Urinary bladder (tissue), 4 donors: ENCODE measurements around the gene ATF5. TPM values are rescaled to one million over a fixed set of nuclear protein-coding genes. Genes with fewer than 3 reads are reported as not detected.

Experiments
- DNase-seq: peaks from one replicate; pipeline ENCODE4 v3.0.0-alpha.2; 2015; ENCODE audit errors: extremely low spot score
- H3K27ac ChIP-seq: one replicate; pipeline ENCODE4 v1.5.1; 2013; ENCODE audit warnings: low read depth, mild to moderate bottlenecking, moderate library complexity
- H3K36me3 ChIP-seq: one replicate; pipeline ENCODE4 v1.6.1; 2013; ENCODE audit warnings: mild to moderate bottlenecking, moderate library complexity; ENCODE audit not compliant: insufficient read depth
- H3K4me1 ChIP-seq: one replicate; pipeline ENCODE4 v1.6.1; 2013; ENCODE audit warnings: mild to moderate bottlenecking, moderate library complexity; ENCODE audit not compliant: insufficient read depth
- H3K4me3 ChIP-seq: one replicate; pipeline ENCODE4 v1.5.1; 2013; ENCODE audit warnings: low read depth, low read length
- WGBS: extraction: QIAGEN DNeasy Blood & Tissue Kit; methylation state at CpG from one replicate; pipeline ENCODE4 v1.1.7; 2013; 5-methylcytosine and 5-hydroxymethylcytosine counted together
- polyA plus RNA-seq: library from polyadenylated mRNA; stranded (reverse); fragments of 200-250 nt; gene quantifications from one replicate; pipeline ENCODE4 v1.2.3, GENCODE V29; 2013
- total RNA-seq: library from RNA; depleted of rRNA; stranded (reverse); fragments of >200 nt; gene quantifications from one replicate; pipeline ENCODE4 v1.2.3, GENCODE V29; 2014
- donor health status: healthy with polysubstance abuse.
- donor health status: healthy.

Gene ATF5
- total and polyA plus RNA-seq, 2 donors = 2.4 to 35.4 TPM

DNA sequence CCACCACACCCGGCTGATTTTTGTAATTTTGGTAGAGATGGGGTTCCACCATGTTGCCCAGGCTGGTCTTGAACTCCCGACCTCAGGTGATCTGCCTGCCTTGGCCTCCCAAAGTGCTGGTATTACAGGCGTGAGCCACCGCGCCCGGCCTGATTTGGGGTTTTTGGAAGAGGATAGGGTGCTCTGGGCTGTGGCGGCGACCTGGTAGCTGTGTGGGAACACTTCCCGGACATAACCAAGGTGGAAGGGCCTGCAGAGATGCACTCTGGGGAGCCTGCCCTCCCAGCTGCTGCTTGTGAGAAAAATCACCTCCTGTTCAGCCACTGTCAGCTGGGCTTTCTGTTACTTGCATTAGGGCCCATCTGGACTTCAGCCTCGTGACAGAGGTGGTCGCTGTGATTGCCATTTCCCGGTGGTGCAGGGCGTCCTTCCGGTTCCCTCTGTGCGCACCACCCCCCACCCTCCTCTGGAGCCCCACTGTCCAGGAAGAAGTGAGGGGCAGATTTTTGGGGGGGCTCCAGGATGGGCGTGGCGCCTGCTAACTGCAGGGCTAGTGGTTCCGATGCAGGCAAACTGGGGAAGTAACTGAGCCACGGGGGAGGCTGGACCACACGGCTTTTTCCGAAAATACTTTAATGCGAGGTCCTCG, 39.8 kb upstream of the ATF5 start:
- Histone ChIP-seq H3K36me3 (peaks cover 4% of the 10 kb centered on the region), H3K4me1 (no peaks in the 10 kb centered on the region), H3K27ac (no peak overlapping the region), H3K4me3 (no peak overlapping the region)
- whole genome bisulfite sequencing = 92% methylated on average over 23 of the region's 23 CpGs
- no peak for DNase-seq

DNA sequence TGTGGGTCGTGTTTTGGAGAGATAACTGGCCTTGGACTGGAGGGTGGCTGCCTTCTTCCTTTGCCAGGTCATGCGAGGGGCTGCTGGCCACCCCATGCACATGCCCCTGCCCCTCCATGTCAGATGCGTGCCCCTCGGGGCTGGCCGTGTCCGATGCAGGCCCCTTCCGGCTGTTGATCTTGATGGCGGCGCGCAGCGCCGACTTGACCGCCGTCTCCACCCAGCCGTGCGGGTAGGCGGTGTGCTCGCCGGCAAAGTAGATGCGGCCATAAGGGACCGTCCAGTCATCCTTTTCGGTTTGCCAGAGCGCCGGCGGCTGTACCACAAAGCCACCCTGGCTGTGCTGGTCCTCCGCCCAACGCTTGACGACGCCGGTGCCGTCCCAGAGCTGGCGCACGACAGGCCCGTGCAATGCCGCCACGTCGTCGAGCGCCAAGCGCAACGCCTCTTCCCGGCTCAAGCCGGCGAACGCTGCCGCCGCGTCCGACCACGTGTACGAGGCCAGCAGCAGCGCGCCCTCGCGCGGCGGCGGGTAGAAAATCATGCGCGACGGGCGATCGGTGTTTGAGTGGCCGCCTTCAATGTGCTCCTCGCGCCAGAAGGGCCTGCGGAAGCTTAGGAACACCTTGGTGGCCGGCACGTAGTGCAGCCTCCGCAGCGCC, 39.2 kb upstream of the ATF5 start:
- Histone ChIP-seq H3K4me1 (no peaks in the 10 kb centered on the region), H3K27ac (no peak overlapping the region), H3K4me3 (peak overlapping the region; percentile 11), H3K36me3 (peaks cover 2% of the 10 kb centered on the region)
- 19% methylated on average over 71 of the region's 71 CpGs for WGBS
- DNase-seq = no peak

DNA sequence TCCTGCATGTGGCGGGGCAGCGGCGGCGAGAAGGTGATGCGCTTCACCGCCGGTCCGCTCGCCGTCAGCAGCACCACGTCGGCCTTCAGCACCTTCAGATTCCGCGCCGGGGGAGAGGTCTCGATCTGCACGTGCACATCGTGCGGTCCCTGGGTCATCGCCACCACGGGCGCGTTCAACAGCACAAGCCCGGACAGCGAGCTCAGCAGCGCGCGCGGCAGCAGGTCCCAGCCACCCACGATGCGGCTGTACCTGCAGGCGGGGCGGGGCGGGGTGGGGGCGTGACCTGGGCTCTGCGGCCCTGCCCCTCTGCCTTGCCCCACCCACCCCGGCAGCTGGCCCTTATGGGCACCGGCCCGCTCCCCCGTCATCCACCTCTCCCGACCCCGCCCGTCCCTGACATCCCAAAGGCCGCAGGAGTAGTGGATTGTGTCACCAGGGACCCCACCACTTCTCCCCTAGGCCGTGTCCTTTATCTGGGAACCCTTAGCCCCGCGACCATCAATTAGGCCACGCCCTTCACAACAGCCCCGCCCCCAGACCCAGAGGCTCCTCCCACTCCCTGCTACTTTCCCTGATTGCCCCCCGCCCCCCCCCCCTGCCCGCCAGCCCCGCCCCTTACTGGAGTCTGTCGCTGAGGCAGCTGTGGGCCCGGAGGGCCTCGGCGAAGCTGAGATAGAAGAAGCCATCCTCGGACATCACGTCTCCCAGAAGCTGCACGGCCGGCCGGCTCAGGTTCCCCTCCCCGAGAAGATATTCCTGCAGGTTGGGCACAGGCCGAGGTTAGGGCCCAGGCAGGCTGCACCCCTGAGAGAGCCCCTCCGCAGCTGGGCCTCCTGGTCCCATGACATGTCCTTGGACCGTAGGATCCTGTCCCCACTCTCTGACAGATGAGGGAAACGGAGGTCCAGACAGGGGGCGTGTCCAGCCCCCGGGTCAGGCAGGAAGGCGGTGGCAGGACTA, 38.4 kb upstream of the ATF5 start:
- peak overlapping the region; percentile 11 for H3K4me3 ChIP-seq
- no peak overlapping the region for H3K27ac ChIP-seq
- H3K4me1 ChIP-seq = no peaks in the 10 kb centered on the region
- no peaks in the 10 kb centered on the region for H3K36me3 ChIP-seq
- DNase-seq = no peak
- WGBS = 10% methylated on average over 69 of the region's 69 CpGs

DNA sequence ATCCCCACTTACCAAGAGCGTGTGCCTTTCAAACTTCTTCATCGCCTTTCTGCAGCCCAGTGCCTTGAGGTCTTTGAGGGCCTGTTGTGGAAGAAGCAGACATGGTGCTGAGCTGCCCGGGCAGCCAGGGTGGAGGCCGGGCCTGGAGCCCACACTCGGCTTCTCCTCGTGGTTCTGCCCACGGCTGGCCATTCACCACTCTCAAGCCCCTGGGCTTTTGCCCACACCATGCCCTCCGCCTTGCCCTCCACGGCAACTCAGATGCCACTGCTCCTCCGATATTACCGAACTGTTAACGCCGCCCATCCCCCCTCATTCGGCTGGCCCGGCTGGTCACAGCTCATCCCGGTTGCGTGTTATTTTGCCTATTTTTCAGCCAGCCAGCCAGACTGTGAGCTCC, 37.6 kb upstream of the ATF5 start:
- Histone ChIP-seq H3K27ac (no peak overlapping the region), H3K4me3 (no peak overlapping the region), H3K4me1 (no peaks in the 10 kb centered on the region), H3K36me3 (no peaks in the 10 kb centered on the region)
- no peak for DNase-seq
- whole genome bisulfite sequencing = 84% methylated on average over 17 of the region's 17 CpGs

DNA sequence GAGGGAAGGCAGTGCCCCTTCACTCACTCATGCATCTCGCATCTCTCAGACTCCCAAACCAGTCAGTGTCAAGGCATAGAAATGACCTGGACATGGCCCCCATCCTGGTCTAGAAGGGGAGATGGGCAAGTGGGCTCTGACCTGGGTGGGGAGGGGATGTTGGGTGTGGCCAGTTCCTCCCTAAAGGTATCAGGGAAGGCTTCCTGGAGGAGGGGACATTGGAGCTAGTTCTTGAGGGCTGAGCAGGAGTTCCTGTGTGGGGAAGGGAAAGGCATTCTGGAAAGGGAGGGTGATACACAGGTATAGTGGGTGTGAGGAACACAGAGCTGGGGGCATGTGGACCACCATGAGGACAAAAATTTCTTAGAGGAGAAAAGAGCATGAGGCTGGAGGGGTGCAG, 36.3 kb upstream of the ATF5 start:
- Histone ChIP-seq H3K4me1 (no peaks in the 10 kb centered on the region), H3K27ac (no peak overlapping the region), H3K4me3 (no peak overlapping the region), H3K36me3 (no peaks in the 10 kb centered on the region)
- no peak for DNase-seq
- 95% methylated on average over 1 of the region's 1 CpG for WGBS

DNA sequence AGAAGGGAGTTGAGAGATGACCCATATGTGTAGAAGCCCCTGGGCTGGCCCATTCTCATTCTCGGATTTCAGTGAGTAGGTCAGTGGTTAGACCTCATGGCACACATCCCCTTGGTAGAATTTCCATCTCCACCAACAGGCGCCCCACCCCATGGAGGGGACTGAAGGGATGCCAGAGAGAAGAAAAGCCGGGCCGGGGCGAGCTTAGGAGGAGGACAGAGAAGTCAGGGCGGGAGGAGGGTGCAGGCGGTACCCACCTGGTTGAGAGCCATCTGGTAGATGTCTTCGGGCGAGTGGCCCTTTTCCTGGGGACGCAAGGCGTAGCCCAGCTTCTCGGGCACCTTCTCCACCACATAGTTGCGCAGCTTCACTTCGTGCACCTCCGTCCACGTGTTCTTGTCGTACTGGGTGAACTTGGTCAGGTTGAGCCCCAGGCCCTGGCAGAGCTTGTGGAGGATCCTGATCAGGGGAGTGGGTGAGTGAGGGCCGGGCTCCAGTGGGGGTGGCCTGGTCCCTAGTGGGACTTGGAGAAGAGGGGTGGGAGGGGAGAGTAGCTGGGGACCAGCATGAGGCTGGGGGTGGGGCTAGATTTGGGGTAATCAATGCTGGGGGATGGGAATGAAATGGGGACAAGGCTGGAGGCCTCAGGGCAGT, 34.9 kb upstream of the ATF5 start:
- DNase-seq = no peak
- Histone ChIP-seq H3K4me3 (no peak overlapping the region), H3K36me3 (no peaks in the 10 kb centered on the region), H3K27ac (no peak overlapping the region), H3K4me1 (no peaks in the 10 kb centered on the region)
- 91% methylated on average over 18 of the region's 18 CpGs for WGBS

DNA sequence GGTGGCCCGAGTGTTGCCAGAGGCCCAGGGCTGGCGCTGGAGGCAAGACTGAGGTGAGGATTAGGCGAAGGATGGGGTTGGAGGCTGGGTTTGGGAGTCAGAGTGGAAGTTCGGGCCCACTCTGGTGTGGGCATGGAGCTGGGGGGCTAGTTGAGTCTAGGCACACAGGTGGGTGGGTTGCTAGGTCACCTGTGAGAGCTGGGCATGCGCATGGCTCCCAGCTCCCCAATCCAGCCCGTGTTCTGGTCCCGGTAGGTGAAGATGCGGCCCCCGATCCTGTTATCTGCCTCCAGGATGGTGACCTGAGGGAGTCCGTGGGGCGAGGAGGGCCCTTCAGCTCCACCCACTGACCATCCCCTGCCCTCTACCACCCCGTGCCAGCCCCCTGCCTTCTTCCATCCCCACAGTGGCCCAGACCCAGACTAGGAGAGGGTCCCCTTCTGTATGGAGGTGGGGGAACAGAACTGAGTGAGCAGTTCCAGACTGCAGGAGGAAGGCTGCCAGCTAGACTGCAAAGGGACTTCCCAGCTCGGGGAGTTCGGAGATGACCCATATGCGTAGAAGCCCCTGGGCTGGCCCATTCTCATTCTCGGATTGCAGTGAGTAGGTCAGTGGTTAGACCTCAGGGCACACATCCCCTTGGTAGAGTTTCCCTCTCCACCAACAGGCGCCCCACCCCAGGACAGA, 34.0 kb upstream of the ATF5 start:
- DNase-seq = no peak
- Histone ChIP-seq H3K36me3 (no peaks in the 10 kb centered on the region), H3K4me1 (no peaks in the 10 kb centered on the region), H3K27ac (no peak overlapping the region), H3K4me3 (no peak overlapping the region)
- 81% methylated on average over 17 of the region's 17 CpGs for WGBS

DNA sequence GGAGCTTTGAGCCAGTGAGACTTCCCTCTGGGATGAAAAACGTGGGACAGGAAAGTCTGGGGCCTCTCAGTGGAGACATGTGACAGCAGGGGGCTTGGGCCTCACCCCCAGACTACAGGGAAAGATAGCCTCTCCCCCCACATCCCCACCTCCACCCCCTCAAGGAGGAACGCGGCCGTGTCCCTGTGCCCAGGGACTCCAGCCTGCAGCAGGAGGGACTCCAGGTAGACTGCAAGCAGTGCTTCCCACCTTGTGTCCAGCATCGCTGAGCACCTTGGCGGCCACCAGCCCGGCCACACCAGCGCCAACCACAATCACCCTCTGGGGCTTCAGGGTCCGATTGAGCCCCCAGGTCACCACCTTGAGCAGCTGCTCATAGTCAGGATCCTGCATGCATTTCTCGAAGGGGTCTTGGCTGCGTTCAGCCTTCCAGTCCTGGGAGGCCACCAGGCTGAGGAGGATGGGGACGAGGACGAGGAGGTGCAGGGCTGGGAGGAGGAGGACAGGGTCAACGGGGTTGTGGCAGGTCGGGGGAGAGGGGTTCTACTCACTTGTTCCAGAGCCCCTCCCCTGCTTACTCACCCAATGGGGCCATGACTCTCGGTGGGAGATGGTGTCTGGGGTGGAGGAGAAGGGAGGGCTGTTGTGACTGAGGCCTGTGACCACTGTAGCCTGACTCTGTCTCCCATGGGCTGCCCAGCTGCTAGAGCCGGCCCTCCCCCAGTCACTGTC, 33.3 kb upstream of the ATF5 start:
- no peak for DNase-seq
- Histone ChIP-seq H3K4me1 (no peaks in the 10 kb centered on the region), H3K27ac (no peak overlapping the region), H3K4me3 (no peak overlapping the region), H3K36me3 (no peaks in the 10 kb centered on the region)
- 66% methylated on average over 17 of the region's 17 CpGs for WGBS

DNA sequence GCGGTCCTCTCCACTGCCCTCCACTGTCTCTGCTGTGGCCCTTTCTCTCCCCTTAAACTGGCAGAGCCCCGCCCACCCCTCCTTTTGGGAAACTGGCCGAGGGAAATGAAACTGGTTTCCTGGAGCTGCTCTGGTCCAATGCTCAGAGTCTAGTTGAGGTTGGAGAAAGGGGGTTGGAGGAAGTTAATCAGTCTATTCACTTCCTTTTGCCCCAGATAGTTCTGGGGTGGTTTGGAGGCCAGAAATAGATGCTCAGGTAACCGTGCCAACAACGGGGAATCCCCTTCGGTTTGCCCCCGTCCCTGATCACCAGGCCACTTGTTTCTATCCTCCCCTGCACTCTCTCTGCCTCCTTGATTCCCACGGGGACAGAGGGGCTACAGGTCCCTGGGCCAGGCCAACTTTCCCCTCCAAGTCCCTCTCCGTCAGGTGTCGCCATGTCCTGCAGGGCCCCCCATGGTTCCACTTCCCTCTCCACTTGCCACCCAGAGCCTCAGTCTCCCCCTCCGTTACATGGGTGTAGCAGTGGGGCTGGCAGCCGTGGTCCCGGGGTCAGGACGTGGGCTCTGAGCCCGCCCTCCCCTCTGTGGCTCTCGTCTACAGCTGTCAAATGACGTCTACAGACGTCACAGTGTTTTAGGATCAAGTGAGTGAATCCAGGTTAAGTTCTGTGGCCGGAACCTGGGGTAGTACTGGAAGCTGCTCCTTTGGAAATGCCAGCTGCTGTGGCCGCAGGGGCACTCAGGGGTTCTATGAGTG, 32.0 kb upstream of the ATF5 start, which contains the start of gene IL4I1:
Gene IL4I1 (minus strand): TSS at position 25 of the 759 bp plus-strand sequence. CDS start 727 bp downstream, outside the sequence.
- H3K4me3 ChIP-seq = no peak within 1 kb of the TSS
- no peak within 1 kb of the TSS for H3K27ac ChIP-seq
- no peaks in the 10 kb centered on the region for H3K36me3 ChIP-seq
- 39% methylated on average over 20 of the region's 20 CpGs for WGBS
- no peak for DNase-seq
- H3K4me1 ChIP-seq = no peaks in the 10 kb centered on the region

DNA sequence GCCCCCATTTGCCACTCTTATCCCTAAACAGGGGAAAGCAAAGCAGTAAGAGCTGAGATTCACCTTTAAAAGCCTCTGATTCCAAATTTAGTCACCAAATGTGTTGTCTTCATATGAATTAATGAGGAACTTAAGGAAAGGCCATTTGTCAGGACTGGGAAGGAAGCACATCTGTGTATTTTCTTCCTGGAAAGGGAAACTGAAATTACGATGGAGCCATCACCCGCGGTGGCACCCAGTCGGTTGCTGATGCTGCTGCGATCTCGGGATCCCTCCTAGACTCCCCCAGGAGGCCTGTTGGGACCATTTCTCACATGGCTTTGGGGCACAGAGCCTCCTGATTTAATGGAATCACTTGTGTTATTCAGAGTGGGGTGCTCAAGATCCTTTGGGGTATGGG, 24.9 kb upstream of the ATF5 start:
- no peak overlapping the region for H3K4me3 ChIP-seq
- H3K36me3 ChIP-seq = no peaks in the 10 kb centered on the region
- WGBS = 64% methylated on average over 6 of the region's 6 CpGs
- no peak for DNase-seq
- no peak overlapping the region for H3K27ac ChIP-seq
- H3K4me1 ChIP-seq = no peaks in the 10 kb centered on the region

DNA sequence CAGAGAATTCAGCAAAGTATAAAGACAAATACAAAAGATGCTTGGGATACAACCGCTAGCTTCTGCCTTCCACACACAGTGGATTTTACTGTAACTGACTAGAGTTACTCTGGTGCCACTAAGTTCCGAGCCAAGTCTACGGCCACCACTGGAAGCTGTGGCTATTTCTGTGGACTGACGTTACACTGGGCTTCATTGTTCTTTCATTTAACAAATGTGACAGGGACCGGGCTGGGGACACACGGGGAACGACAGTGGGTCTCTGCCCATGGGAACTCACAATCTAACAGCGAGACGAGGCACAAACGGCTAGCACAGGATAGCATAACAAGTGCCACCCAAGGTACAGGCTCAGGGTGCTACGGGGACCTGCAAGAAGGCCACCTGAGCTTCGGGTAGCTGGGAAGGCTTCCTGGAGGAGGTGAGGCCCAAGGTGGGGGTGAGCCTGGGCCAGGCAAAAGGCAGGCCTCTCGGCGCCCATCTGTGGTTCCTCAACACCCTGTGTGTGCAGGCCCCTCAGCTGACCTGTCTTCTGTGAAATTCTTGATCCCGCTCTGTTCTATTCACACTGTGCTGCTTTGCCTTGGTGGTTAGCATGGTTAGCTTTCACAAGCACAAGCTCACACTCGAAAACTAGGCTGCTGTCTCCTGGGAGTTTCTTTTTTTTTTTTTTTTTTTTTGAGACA, 22.0 kb upstream of the ATF5 start:
- Histone ChIP-seq H3K4me1 (no peaks in the 10 kb centered on the region), H3K27ac (no peak overlapping the region), H3K36me3 (no peaks in the 10 kb centered on the region), H3K4me3 (no peak overlapping the region)
- WGBS = 89% methylated on average over 16 of the region's 16 CpGs
- DNase-seq = no peak
